ENCODE measurements around the gene FGD3. TPM values are rescaled to one million over a fixed set of nuclear protein-coding genes. Genes with fewer than 3 reads are reported as not detected.

The FGD3 gene
- total RNA-seq, 1 donor from 2014 or later, result 0.09 TPM

- no peaks in the 10 kb centered on the region for H4K20me1 ChIP-seq (ENCODE audit: insufficient read depth, low read length)
- Mint-ChIP-seq H3K27ac (ENCODE audit: unreplicated experiment) (no peak overlapping the region), H3K36me3 (ENCODE audit: low read depth, unreplicated experiment) (no peaks in the 10 kb centered on the region), H3K27me3 (ENCODE audit: low read depth, unreplicated experiment) (peaks cover 16% of the 10 kb centered on the region), H3K4me3 (ENCODE audit: unreplicated experiment) (no peak overlapping the region), H3K9me3 (ENCODE audit: unreplicated experiment) (peaks cover 4% of the 10 kb centered on the region), H3K4me1 (ENCODE audit: low read depth, unreplicated experiment) (peaks cover 2% of the 10 kb centered on the region)
- H3K27ac ChIP-seq (ENCODE audit: low read depth, low read length), result no peak overlapping the region
- no peak overlapping the region for H2AFZ ChIP-seq (ENCODE audit: low read depth, low read length)
- H3K9ac ChIP-seq (ENCODE audit: low read length), result no peak overlapping the region
- DNase-seq (ENCODE audit: low read depth), result no peak
- H3K4me1 ChIP-seq (ENCODE audit: insufficient read depth, low read length), result no peaks in the 10 kb centered on the region
- FAIRE-seq, result no peak
- H3K4me3 ChIP-seq (ENCODE audit: insufficient read depth, low read depth, low read length), result no peak overlapping the region
- TF ChIP-seq EZH2 (IDR thresholded peaks at IDR 0.05; ENCODE audit: insufficient read depth, low read length) (no peak), CTCF (IDR thresholded peaks at IDR 0.05; ENCODE audit: insufficient read depth, low read depth, low read length) (no peak)
- H3K27me3 ChIP-seq (ENCODE audit: insufficient read depth, low read length), result no peaks in the 10 kb centered on the region
- no peak overlapping the region for H3K4me2 ChIP-seq (ENCODE audit: low read length)
- H3K9me3 ChIP-seq (ENCODE audit: insufficient read depth, low read depth, low read length), result no peaks in the 10 kb centered on the region
- H3K36me3 ChIP-seq (ENCODE audit: insufficient read depth, low read length), result no peaks in the 10 kb centered on the region
- H3K79me2 ChIP-seq (ENCODE audit: insufficient read depth, low read length), result no peaks in the 10 kb centered on the region
These were observed 91.6 kb downstream of the FGD3 start for GRCh38 chr9:93038918-93039317.

- H3K79me2 ChIP-seq (ENCODE audit: insufficient read depth, low read length), result no peaks in the 10 kb centered on the region
- H3K36me3 ChIP-seq (ENCODE audit: insufficient read depth, low read length), result no peaks in the 10 kb centered on the region
- TF ChIP-seq EZH2 (IDR thresholded peaks at IDR 0.05; ENCODE audit: insufficient read depth, low read length) (no peak), CTCF (IDR thresholded peaks at IDR 0.05; ENCODE audit: insufficient read depth, low read depth, low read length) (no peak)
- DNase-seq (ENCODE audit: low read depth) (no peak), FAIRE-seq (no peak)
- peaks cover 12% of the 10 kb centered on the region for H3K27me3 Mint-ChIP-seq (ENCODE audit: low read depth, unreplicated experiment)
- H3K9me3 Mint-ChIP-seq (ENCODE audit: unreplicated experiment), result peaks cover 4% of the 10 kb centered on the region
- H3K9ac ChIP-seq (ENCODE audit: low read length), result no peak overlapping the region
- no peak overlapping the region for H2AFZ ChIP-seq (ENCODE audit: low read depth, low read length)
- no peak overlapping the region for H3K4me3 Mint-ChIP-seq (ENCODE audit: unreplicated experiment)
- no peaks in the 10 kb centered on the region for H4K20me1 ChIP-seq (ENCODE audit: insufficient read depth, low read length)
- H3K4me1 Mint-ChIP-seq (ENCODE audit: low read depth, unreplicated experiment), result peaks cover 2% of the 10 kb centered on the region
- H3K36me3 Mint-ChIP-seq (ENCODE audit: low read depth, unreplicated experiment), result no peaks in the 10 kb centered on the region
- no peaks in the 10 kb centered on the region for H3K4me1 ChIP-seq (ENCODE audit: insufficient read depth, low read length)
- H3K4me2 ChIP-seq (ENCODE audit: low read length), result no peak overlapping the region
- no peaks in the 10 kb centered on the region for H3K9me3 ChIP-seq (ENCODE audit: insufficient read depth, low read depth, low read length)
- H3K4me3 ChIP-seq (ENCODE audit: insufficient read depth, low read depth, low read length), result no peak overlapping the region
- H3K27ac Mint-ChIP-seq (ENCODE audit: unreplicated experiment), result no peak overlapping the region
- no peak overlapping the region for H3K27ac ChIP-seq (ENCODE audit: low read depth, low read length)
- no peaks in the 10 kb centered on the region for H3K27me3 ChIP-seq (ENCODE audit: insufficient read depth, low read length)
These were observed 92.1 kb downstream of the FGD3 start for GRCh38 chr9:93039456-93039855.

GRCh38 chr9:93039976-93040375, 92.7 kb downstream of the FGD3 start:
- no peaks in the 10 kb centered on the region for H3K36me3 Mint-ChIP-seq (ENCODE audit: low read depth, unreplicated experiment)
- no peak overlapping the region for H3K9ac ChIP-seq (ENCODE audit: low read length)
- H4K20me1 ChIP-seq (ENCODE audit: insufficient read depth, low read length), result no peaks in the 10 kb centered on the region
- H3K27ac Mint-ChIP-seq (ENCODE audit: unreplicated experiment), result no peak overlapping the region
- H3K27ac ChIP-seq (ENCODE audit: low read depth, low read length), result no peak overlapping the region
- no peaks in the 10 kb centered on the region for H3K79me2 ChIP-seq (ENCODE audit: insufficient read depth, low read length)
- H3K36me3 ChIP-seq (ENCODE audit: insufficient read depth, low read length), result no peaks in the 10 kb centered on the region
- no peak overlapping the region for H3K4me2 ChIP-seq (ENCODE audit: low read length)
- H3K4me3 ChIP-seq (ENCODE audit: insufficient read depth, low read depth, low read length), result no peak overlapping the region
- peaks cover 2% of the 10 kb centered on the region for H3K4me1 Mint-ChIP-seq (ENCODE audit: low read depth, unreplicated experiment)
- peaks cover 4% of the 10 kb centered on the region for H3K9me3 Mint-ChIP-seq (ENCODE audit: unreplicated experiment)
- peaks cover 12% of the 10 kb centered on the region for H3K27me3 Mint-ChIP-seq (ENCODE audit: low read depth, unreplicated experiment)
- TF ChIP-seq CTCF (IDR thresholded peaks at IDR 0.05; ENCODE audit: insufficient read depth, low read depth, low read length) (no peak), EZH2 (IDR thresholded peaks at IDR 0.05; ENCODE audit: insufficient read depth, low read length) (no peak)
- H2AFZ ChIP-seq (ENCODE audit: low read depth, low read length), result no peak overlapping the region
- H3K4me3 Mint-ChIP-seq (ENCODE audit: unreplicated experiment), result no peak overlapping the region
- H3K4me1 ChIP-seq (ENCODE audit: insufficient read depth, low read length), result no peaks in the 10 kb centered on the region
- DNase-seq (ENCODE audit: low read depth) (no peak), FAIRE-seq (no peak)
- no peaks in the 10 kb centered on the region for H3K9me3 ChIP-seq (ENCODE audit: insufficient read depth, low read depth, low read length)
- no peaks in the 10 kb centered on the region for H3K27me3 ChIP-seq (ENCODE audit: insufficient read depth, low read length)

Data from astrocyte (in vitro differentiated cells and primary cell).